CD4-positive, CD25-positive, alpha-beta regulatory T cell (primary cell): Measurements from ENCODE around the gene MLLT3. TPM values are rescaled to one million over a fixed set of nuclear protein-coding genes. Genes with fewer than 3 reads are reported as not detected.
A peak's percentile ranks its signal among the peaks of the same experiment; 100 is the strongest.

Experiments
- ATAC-seq, 2 donors: fragments of 150-1000 bp; cut with Tn5 transposase; one replicate each; pipeline ENCODE4 v1.10.0; 2021; ENCODE audit warnings: low read depth in 2 of 2, moderate number of reproducible peaks in 2 of 2, moderate library complexity in 1 of 2
- DNase-seq, 3 donors: peaks; one replicate each; pipeline versions ENCODE4 v3.0.0 to v3.0.0-alpha.2; 2012 to 2022; ENCODE audit warnings: mixed read lengths in 1 of 3
- H3K27ac ChIP-seq: one replicate; pipeline ENCODE4 v1.7.0; 2013; ENCODE audit warnings: mild to moderate bottlenecking, low read length; ENCODE audit not compliant: insufficient read depth, poor library complexity, severe bottlenecking
- H3K27me3 ChIP-seq: one replicate; pipeline ENCODE4 v1.7.0; 2013; ENCODE audit warnings: low read length; ENCODE audit not compliant: control insufficient read depth, insufficient read depth
- H3K36me3 ChIP-seq: one replicate; pipeline ENCODE4 v1.7.0; 2013; ENCODE audit warnings: mild to moderate bottlenecking, low read length, moderate library complexity; ENCODE audit not compliant: control insufficient read depth, insufficient read depth
- H3K4me1 ChIP-seq: 2 replicates; pipeline ENCODE4 v1.7.0; 2013; ENCODE audit warnings: mild to moderate bottlenecking, low read length; ENCODE audit not compliant: insufficient read depth, control insufficient read depth, poor library complexity, severe bottlenecking
- H3K4me3 ChIP-seq: one replicate; pipeline ENCODE4 v1.7.0; 2013; ENCODE audit warnings: low read depth, mild to moderate bottlenecking, low read length, moderate library complexity
- H3K9me3 ChIP-seq, 2 experiments: 1 replicate in 1 of 2; 2 replicates in 1 of 2; pipeline ENCODE4 v1.7.0; 2013; ENCODE audit warnings: low read length in 2 of 2, mild to moderate bottlenecking in 1 of 2, moderate library complexity in 1 of 2; ENCODE audit not compliant: control insufficient read depth in 2 of 2
- H3K27ac Mint-ChIP-seq, 3 donors: one replicate each; pipeline ENCODE4 v1.8.0; 2020 to 2022; ENCODE audit warnings: mild to moderate bottlenecking in 3 of 3, mixed read lengths in 3 of 3, moderate library complexity in 2 of 3
- H3K27me3 Mint-ChIP-seq: one replicate; pipeline ENCODE4 v1.8.0; 2022; ENCODE audit warnings: mild to moderate bottlenecking, mixed read lengths
- H3K36me3 Mint-ChIP-seq: one replicate; pipeline ENCODE4 v1.8.0; 2020; ENCODE audit warnings: mixed read lengths
- H3K4me1 Mint-ChIP-seq, 4 donors: one replicate each; pipeline ENCODE4 v1.8.0; 2020 to 2022; ENCODE audit warnings: mixed read lengths in 4 of 4, mild to moderate bottlenecking in 1 of 4
- H3K4me3 Mint-ChIP-seq, 4 donors: one replicate each; pipeline ENCODE4 v1.8.0; 2020 to 2022; ENCODE audit warnings: mild to moderate bottlenecking in 4 of 4, mixed read lengths in 4 of 4, moderate library complexity in 3 of 4
- H3K9me3 Mint-ChIP-seq, 7 donors: one replicate each; pipeline ENCODE4 v1.8.0; 2020 to 2022; ENCODE audit warnings: mixed read lengths in 7 of 7, mild to moderate bottlenecking in 3 of 7, moderate library complexity in 2 of 7
- polyA plus RNA-seq, 4 donors: library from polyadenylated mRNA; unstranded; fragments of 300-500 nt; fragmentation: Illumina TruSeq; gene quantifications; one replicate each; pipeline ENCODE4 v1.2.3, GENCODE V29; 2021
- total RNA-seq: library from RNA; stranded (reverse); gene quantifications from one replicate; pipeline ENCODE4 v1.2.3, GENCODE V29; 2022

Gene MLLT3
- total and polyA plus RNA-seq, 5 donors from 2014 or later, result 37.6 to 63.2 (median 51.1) TPM

DNA sequence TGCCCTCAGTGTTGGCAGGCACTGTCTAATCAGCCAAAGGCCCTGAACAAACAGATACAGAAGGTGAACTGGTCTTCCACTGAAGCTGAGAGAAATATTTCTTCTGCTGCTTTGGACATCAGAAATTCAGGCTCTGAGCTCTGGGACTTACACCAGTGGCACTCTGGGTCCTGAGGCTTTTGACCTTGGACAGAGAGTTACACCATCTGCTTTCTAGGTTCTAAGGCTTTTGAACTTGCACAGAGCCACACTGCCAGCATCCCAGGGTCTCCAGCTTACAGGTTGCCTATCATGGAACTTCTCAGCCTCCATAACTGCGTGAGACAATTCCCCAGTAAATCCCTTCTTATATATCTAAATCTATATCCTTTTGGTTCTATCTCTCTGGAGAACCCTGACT is 326.7 kb downstream of the MLLT3 start:
- H3K27ac ChIP-seq, result no peak overlapping the region
- H3K9me3 Mint-ChIP-seq, result peaks cover 0 to 6% (median 0%) of the 10 kb centered on the region in 7 donors
- no peaks in the 10 kb centered on the region for H3K9me3 ChIP-seq
- ATAC-seq (no peak), DNase-seq (no peak)
- H3K27me3 ChIP-seq, result no peaks in the 10 kb centered on the region
- peak overlapping the region in 1 of 3 donors; percentile 78 for H3K27ac Mint-ChIP-seq
- peaks cover 12% of the 10 kb centered on the region for H3K36me3 Mint-ChIP-seq
- H3K4me3 Mint-ChIP-seq, result no peak overlapping the region
- H3K4me1 ChIP-seq, result peaks cover 21% of the 10 kb centered on the region
- H3K27me3 Mint-ChIP-seq, result peaks cover 4% of the 10 kb centered on the region
- H3K4me3 ChIP-seq, result no peak overlapping the region
- peaks cover 10 to 79% (median 19%) of the 10 kb centered on the region in 4 donors for H3K4me1 Mint-ChIP-seq
- H3K36me3 ChIP-seq, result no peaks in the 10 kb centered on the region

DNA sequence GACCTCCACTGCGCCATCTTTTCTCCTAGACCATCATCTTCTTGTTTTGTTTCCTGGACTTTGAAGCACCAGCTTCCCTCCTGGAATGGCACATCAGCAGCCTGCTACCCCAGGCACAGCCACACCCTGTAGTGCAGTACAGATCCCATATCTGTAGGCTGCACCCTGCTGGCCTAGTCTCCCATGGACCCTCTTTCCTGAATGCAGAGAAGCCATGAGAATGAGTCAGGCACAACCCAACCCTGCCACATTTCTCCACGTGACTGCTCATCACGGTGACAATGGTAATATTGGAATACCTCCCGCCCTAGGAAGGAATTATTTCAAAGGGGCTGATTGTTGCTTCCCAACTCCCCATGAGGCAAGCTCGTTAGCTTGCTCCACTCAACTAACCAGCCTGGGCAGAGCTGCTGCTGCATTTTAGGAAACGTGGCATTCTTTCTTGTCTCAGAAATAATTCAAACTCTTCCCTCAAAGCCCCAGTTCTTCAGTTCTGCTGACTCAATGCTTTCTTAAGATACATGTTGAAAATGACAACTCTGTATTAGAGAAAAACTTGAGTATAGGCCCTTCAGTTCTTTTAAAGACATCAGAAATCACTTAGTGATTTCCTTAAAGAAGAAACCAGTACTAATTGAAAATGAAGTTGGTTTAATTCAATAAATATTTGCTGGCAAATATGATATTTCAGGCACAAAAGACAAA is 328.1 kb downstream of the MLLT3 start:
- H3K36me3 Mint-ChIP-seq, result peaks cover 12% of the 10 kb centered on the region
- H3K9me3 Mint-ChIP-seq, result peaks cover 0 to 10% (median 2%) of the 10 kb centered on the region in 7 donors
- DNase-seq, result no peak
- H3K9me3 ChIP-seq, result no peaks in the 10 kb centered on the region
- peak overlapping the region in 1 of 4 donors; percentile 29 for H3K4me3 Mint-ChIP-seq
- H3K4me1 Mint-ChIP-seq, result peaks cover 0 to 65% (median 8%) of the 10 kb centered on the region in 4 donors
- no peak overlapping the region for H3K4me3 ChIP-seq
- ATAC-seq, result no peak
- peaks cover 7% of the 10 kb centered on the region for H3K4me1 ChIP-seq
- no peaks in the 10 kb centered on the region for H3K27me3 ChIP-seq
- no peaks in the 10 kb centered on the region for H3K36me3 ChIP-seq
- H3K27me3 Mint-ChIP-seq, result peaks cover 4% of the 10 kb centered on the region
- no peak overlapping the region for H3K27ac ChIP-seq
- peak overlapping the region; percentile 19 to 60 (median 57) for H3K27ac Mint-ChIP-seq

DNA sequence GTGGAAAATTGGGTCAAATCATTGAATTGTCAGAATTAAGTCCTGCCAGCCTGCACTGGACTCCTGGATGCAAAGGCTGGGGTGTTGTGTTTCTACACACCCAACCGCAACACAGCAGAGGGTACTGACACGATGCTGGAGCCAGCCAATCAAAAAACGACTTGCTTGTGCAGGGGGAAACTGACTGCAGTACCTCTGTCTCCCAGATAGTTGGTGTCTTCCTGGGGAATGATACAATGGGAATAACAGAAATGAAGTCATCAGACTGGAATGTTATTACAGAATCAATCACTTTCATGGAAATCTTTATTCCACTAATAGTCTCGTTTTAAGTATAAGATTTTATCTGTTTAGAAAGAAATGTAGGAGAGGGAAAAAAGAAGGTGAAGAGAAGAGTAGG is 330.3 kb downstream of the MLLT3 start:
- H3K4me3 ChIP-seq, result no peak overlapping the region
- no peaks in the 10 kb centered on the region for H3K4me1 ChIP-seq
- Mint-ChIP-seq H3K27me3 (peaks cover 4% of the 10 kb centered on the region), H3K9me3 (peaks cover 0 to 12% (median 4%) of the 10 kb centered on the region in 7 donors), H3K27ac (peak overlapping the region in 1 of 3 donors; percentile 61), H3K4me3 (no peak overlapping the region), H3K36me3 (peaks cover 8% of the 10 kb centered on the region), H3K4me1 (peaks cover 6 to 54% (median 11%) of the 10 kb centered on the region in 4 donors)
- no peaks in the 10 kb centered on the region for H3K27me3 ChIP-seq
- H3K9me3 ChIP-seq, result peaks cover 6 to 8% of the 10 kb centered on the region in 2 experiments
- ATAC-seq, result no peak
- no peaks in the 10 kb centered on the region for H3K36me3 ChIP-seq
- H3K27ac ChIP-seq, result no peak overlapping the region
- DNase-seq, result no peak

Other genes with a start within 250 kb of the MLLT3 start
- gene FOCAD, start 61.8 kb upstream of the MLLT3 start, total RNA-seq, result 19.6 TPM
- 10 to 100 TPM in 3 of 4 donors, 1 to 10 TPM in 1; 9.0 to 17.2 (median 12.3) TPM for gene FOCAD, start 61.8 kb upstream of the MLLT3 start, polyA plus RNA-seq